ENCODE results near the gene DDHD1.
"Not testable (repeated sequence)": the region's sequence is repeated elsewhere in the genome, so short reads cannot be mapped to it uniquely, and the experiment has no call there.

DDHD1 gene

DNA sequence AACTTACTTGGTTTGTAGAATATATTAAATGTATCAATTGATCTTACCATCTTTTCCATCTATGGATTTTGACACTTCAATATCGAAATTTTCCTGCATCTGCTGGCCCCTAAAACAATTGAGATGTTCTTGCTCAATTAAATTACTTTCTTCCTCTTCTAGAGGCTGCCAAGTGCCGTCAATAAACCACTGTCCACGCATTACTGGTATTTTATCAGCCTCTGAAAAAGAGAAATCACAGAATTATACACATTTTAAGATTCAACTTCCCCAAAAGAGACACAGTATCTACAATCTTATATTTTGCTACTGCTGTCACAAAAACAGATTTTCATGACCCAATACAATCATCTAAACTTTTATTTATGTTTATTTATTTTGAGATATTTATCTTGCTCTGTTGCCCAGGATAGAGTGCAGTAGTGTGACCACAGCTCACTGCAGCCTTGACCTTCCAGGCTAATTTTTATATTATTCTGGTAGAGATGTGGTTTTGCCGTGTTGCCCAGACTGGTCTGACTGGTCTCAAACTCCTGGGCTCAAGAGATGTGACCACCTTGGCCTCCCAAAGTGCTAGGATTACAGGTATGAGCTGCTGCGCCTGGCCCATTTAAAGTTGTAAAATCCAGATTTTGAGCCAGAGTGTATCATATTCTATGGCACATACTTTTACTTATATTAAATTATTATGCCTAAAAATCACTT lies 49.3 kb downstream of the DDHD1 start:
- H3K4me1 Mint-ChIP-seq = peaks cover 10% of the 10 kb centered on the region
- DNase-seq (no peak), ATAC-seq (no peak)
- no peak overlapping the region for H3K4me3 Mint-ChIP-seq
- H3K9me3 Mint-ChIP-seq = no peaks in the 10 kb centered on the region
- no peak overlapping the region for H3K27ac Mint-ChIP-seq
- H3K27me3 Mint-ChIP-seq = no peaks in the 10 kb centered on the region

DNA sequence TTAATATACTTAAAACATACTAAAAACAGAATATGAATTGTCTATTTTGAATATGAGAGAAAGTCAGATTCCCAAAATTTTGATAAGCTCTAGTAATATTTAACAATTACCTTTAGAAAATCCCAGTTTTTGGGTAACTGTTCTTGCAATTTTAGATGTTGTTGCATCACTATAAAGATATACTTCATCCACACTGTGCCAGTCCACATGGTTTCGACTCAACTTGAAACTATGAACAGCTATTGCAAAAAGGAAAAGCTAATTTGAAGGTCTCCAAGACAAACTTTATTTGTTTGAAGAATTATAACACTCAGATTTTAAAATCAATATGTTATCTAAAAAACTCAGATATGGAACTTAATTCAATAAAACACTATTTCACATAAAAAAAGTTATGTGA lies 59.9 kb downstream of the DDHD1 start:
- Mint-ChIP-seq H3K27ac (peak overlapping the region; percentile 71 to 92), H3K9me3 (peaks cover 0 to 13% of the 10 kb centered on the region in 2 donors), H3K27me3 (no peaks in the 10 kb centered on the region), H3K4me3 (no peak overlapping the region), H3K4me1 (peaks cover 18% of the 10 kb centered on the region)
- peak; percentile 74 for ATAC-seq
- no peak for DNase-seq

DNA sequence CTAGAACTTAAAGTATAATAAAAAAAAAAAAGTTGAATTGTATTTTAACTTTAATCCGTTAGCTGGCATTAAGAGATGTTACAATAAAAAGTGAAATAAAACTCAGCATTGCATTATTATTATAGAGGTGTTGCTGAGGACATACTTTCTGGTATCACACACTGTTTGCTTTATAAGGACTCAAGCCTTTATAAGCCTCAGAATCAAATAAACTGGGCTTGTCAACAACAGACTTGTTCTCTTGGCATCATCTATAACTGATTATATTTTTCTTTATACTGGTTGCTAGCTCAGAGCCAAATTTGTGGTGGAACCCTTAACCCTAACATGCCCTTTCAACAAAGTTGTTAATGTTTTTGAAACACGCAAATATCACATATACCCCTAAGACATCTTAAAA lies 62.3 kb downstream of the DDHD1 start:
- H3K4me3 Mint-ChIP-seq = no peak overlapping the region
- H3K4me1 Mint-ChIP-seq = peaks cover 34% of the 10 kb centered on the region
- ATAC-seq = no peak
- H3K27ac Mint-ChIP-seq = no peak overlapping the region
- no peak for DNase-seq
- H3K9me3 Mint-ChIP-seq = peaks cover 0 to 17% of the 10 kb centered on the region in 2 donors
- no peaks in the 10 kb centered on the region for H3K27me3 Mint-ChIP-seq

DNA sequence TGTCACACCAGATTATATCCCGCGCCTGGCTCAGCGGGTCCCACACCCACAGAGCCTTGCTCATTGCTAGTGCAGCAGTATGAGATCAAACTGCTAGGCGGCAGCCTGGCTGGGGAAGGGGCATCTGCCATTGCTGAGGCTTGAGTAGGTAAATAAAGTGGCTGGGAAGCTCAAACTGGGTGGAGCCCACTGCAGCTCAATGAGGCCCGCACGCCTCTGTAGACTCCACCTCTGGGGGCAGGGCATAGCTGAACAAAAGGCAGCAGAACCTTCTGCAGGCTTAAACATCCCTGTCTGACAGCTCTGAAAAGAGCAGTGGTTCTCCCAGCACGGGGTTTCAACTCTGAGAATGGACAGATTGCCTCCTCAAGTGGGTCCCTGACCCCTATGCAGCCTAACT lies 68.2 kb downstream of the DDHD1 start:
- not testable (repeated sequence) for H3K27me3 Mint-ChIP-seq, H3K4me3 Mint-ChIP-seq, DNase-seq, H3K9me3 Mint-ChIP-seq, ATAC-seq, H3K27ac Mint-ChIP-seq
- peaks cover 29% of the 10 kb centered on the region for H3K4me1 Mint-ChIP-seq

DNA sequence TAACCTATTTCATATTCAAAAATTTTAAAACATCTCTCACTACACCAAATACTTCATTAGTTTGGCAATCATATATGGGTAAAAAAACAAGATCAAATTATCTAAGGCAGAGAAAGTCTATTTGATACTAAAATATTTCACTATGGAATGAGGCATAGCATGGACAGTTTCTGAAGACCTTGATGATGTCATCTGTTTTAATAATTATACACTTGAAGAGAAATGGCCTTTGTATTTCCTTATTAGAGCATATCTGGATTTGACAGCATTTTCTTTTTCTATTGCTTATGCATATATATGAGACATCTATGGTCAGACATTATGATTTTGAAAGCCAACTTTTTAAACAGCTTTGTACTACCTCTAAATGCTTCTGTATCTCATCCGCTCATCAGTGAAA lies 88.6 kb downstream of the DDHD1 start:
- no peak for DNase-seq
- H3K4me3 Mint-ChIP-seq = no peak overlapping the region
- H3K27ac Mint-ChIP-seq = no peak overlapping the region
- H3K9me3 Mint-ChIP-seq = no peaks in the 10 kb centered on the region
- H3K4me1 Mint-ChIP-seq = peaks cover 9% of the 10 kb centered on the region
- H3K27me3 Mint-ChIP-seq = no peaks in the 10 kb centered on the region
- no peak for ATAC-seq

DNA sequence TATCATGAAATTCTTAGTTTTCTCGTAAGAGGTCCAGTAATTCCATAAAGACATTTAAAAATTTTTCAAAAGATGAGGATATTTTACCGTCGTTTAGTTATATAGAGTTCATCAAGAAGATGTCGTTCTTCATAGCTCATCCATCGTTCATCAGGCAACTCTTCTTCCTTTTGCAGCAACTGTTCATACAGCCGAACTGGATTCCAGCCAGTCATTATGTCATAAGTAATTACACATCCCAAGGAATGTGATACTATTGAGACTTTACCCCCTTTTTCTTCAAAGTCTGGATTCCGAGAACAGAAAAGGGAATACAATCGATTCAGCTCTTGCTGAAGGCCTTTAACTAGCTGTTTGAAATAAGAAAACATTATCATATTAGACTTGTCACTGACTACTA lies 90.3 kb downstream of the DDHD1 start:
- Mint-ChIP-seq H3K4me3 (no peak overlapping the region), H3K9me3 (no peaks in the 10 kb centered on the region), H3K4me1 (peaks cover 9% of the 10 kb centered on the region), H3K27ac (peak overlapping the region in 1 of 2 donors; percentile 19), H3K27me3 (no peaks in the 10 kb centered on the region)
- no peak for DNase-seq
- no peak for ATAC-seq

DNA sequence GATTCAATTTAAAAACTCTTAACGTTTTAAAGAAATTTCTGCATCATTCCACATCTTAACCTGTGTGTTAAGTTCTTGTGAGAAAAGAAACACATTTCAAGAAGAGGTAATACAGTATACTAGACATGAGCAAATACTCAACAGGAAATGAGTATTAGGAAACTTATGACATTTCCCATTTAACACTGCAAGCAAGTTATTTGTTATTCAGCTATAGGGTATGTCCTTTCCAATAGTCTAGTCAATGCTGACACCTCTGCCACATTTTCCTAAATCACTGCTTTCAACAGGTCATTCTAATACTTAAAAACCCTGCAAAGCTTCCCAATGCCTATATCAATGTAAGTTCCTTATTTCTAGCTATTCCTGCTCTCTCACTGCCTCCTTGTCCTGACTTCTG lies 93.1 kb downstream of the DDHD1 start:
- H3K4me3 Mint-ChIP-seq = no peak overlapping the region
- no peaks in the 10 kb centered on the region for H3K9me3 Mint-ChIP-seq
- ATAC-seq (peak; percentile 80), DNase-seq (no peak)
- peaks cover 9% of the 10 kb centered on the region for H3K4me1 Mint-ChIP-seq
- H3K27ac Mint-ChIP-seq = no peak overlapping the region
- no peaks in the 10 kb centered on the region for H3K27me3 Mint-ChIP-seq

DNA sequence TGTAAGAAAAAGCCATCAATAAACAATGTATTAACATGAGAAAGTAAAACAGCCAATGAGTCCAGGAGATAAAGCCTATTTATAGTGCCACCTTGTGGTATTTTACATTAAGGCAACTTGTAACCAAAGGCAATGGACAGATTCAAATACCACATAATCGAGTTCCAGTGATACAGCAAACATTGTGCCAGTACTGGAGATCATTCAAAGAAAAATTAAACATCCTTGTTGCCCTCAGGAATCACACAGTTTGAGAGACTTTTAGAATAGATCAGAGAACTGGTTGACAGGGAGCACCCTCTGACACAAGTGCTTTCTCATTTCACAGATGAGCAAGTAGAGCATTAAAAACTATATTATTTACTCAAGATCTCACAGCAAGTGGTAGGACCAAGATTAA lies 98.1 kb downstream of the DDHD1 start:
- Mint-ChIP-seq H3K27me3 (no peaks in the 10 kb centered on the region), H3K9me3 (no peaks in the 10 kb centered on the region), H3K27ac (no peak overlapping the region), H3K4me3 (no peak overlapping the region), H3K4me1 (peaks cover under 1% of the 10 kb centered on the region)
- DNase-seq (no peak), ATAC-seq (no peak)

DNA sequence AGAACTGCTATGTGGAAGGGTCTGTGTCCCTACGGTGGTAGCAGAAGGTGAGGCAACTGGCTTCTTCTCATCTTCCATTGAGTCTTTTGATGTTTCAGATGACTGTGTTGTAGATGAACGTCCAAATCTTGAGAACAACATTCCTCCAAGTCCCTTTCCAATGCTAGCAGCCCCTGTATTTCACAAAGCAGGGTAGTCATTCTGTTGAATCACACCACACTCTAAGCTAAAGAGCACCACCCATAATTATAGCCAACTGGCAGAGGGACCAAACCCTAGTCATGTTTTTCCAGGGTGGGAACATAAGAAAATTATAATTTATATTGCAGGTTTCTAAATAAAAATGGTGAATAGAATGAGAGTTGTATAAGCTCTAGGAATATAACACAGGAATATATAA lies 98.7 kb downstream of the DDHD1 start:
- Mint-ChIP-seq H3K27ac (no peak overlapping the region), H3K9me3 (no peaks in the 10 kb centered on the region), H3K4me3 (no peak overlapping the region), H3K27me3 (no peaks in the 10 kb centered on the region), H3K4me1 (no peaks in the 10 kb centered on the region)
- no peak for ATAC-seq
- no peak for DNase-seq

DNA sequence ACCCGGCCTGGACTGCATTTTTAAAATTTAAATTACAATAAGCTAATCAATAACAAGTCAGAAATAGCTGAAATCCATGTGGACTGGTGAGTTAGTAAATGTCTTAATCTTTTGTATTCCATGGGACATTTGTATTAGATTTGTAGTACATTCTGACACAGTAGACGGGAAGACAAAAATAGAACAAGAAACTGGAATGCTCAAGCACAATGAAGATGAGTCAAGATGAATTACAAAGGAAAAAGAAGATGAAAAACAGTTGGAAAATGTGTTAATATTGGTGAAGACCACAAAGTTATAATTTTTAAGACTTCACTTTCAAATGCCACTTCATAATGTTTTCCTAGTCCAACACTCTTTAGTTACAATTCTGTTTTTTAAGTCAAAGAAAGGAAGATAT lies 104.5 kb downstream of the DDHD1 start:
- no peak overlapping the region for H3K27ac Mint-ChIP-seq
- no peak overlapping the region for H3K4me3 Mint-ChIP-seq
- no peak for DNase-seq

DNA sequence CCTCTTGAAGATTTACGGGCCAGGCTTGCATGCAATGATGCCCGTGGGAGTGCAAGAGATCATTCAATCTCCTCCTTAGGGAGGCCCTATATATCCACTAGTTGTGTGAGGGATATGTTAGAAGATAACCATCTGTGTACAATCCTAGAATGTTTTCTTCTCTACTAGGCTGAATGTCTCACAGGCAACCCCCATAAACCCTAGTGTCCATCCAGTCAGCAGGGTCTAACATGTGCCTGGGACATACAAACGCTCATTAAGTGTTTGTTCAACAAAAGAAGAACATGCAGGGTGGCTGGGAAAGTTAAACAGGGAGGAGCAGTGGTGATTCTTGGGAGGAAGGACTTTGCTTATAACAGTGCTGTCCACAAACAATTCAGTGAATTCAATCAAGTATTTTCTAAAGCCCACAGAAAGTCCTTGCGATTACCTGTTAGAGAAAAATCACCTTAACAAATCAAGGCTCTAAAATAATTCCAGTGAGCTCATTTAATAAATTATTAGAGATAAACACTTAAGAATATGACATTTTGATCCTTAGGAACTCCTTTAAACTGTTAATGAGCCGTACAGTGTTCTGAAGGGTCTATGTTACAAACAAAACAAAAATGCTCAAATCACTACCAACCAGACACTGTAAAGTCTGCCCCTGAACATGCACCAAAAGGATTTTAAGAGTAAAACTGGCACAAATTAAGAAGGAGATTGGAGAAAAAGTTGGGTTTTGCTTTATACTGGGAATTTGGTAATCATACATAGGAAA lies 105.6 kb downstream of the DDHD1 start:
- Mint-ChIP-seq H3K27ac (no peak overlapping the region), H3K4me1 (no peaks in the 10 kb centered on the region), H3K9me3 (no peaks in the 10 kb centered on the region), H3K4me3 (no peak overlapping the region), H3K27me3 (no peaks in the 10 kb centered on the region)
- ATAC-seq = no peak
- no peak for DNase-seq

More for the DNA sequence above, 104.5 kb downstream of the DDHD1 start:
- Mint-ChIP-seq H3K9me3 (no peaks in the 10 kb centered on the region), H3K27me3 (no peaks in the 10 kb centered on the region), H3K4me1 (no peaks in the 10 kb centered on the region)
- ATAC-seq = no peak

DNA sequence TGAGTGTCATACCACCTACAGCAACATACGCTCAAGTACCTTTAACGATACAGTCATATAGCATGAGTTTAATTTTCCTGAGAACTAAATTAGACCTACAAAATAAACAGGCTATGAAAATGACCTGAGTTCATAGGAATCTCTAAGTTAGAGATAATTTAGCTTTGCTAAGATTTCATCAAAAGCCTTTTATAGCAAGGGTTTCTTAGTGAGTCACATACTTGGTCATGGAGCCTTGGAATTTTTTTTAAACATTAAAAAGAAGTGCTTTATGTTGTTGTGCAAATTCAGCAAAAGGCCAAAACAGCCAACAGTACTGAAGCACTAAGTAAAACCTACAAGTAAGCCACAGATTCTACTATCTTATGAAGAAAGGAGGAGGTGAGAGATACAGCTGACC lies 108.6 kb downstream of the DDHD1 start:
- ATAC-seq = no peak

DNA sequence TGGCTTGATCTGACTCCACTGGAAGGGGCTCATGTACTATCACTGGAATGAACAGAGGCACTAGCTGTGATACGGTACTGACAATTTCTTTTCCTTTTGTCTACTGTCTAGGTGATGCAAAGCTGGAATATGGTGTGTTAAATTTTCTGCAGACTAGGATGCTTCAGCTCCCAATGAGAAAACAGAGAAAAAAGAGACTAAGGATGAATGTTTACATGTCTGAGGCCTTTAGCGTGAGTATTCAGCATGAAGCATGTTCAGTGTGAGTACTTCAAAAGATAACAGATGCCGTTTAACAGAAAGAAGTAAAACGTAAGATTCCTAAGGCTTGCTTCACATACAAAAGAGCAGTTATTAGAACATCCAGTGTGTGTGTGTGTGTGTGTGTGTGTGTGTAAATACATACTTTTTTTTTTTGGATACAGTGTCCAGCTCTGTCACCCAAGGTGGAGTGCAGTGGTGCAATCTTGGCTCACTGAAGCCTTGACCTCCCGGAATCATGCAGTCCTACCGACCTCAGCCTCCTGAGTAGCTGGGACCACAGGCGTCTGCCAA lies 110.0 kb downstream of the DDHD1 start:
- H3K27me3 Mint-ChIP-seq = no peaks in the 10 kb centered on the region
- no peak overlapping the region for H3K27ac Mint-ChIP-seq
- H3K4me1 Mint-ChIP-seq = peaks cover 6% of the 10 kb centered on the region
- ATAC-seq (no peak), DNase-seq (no peak)
- no peak overlapping the region for H3K4me3 Mint-ChIP-seq
- peaks cover 7% of the 10 kb centered on the region in 2 donors for H3K9me3 Mint-ChIP-seq

More for the DNA sequence above, 108.6 kb downstream of the DDHD1 start:
- peaks cover 1% of the 10 kb centered on the region for H3K4me1 Mint-ChIP-seq
- no peaks in the 10 kb centered on the region for H3K27me3 Mint-ChIP-seq
- DNase-seq = no peak
- H3K4me3 Mint-ChIP-seq = no peak overlapping the region
- no peak overlapping the region for H3K27ac Mint-ChIP-seq
- no peaks in the 10 kb centered on the region for H3K9me3 Mint-ChIP-seq

DNA sequence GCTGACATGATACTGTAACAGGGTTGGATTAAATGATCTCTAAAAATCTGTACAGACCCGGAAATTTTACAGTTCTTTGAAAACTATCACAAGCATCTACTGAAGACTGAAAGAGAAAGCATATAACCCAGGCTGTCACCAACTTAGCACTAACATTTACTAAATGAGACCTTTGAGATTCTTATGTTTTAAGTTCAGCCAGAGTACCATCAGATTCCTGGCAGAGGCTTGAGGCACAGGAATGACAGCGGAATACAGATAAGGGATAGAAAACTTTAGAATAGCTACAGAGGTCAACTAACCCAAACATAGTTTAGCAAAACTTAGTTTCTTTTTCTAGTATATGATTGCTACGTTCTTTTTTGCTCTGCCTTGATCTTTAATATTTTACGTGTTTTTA lies 110.6 kb downstream of the DDHD1 start:
- Mint-ChIP-seq H3K4me3 (no peak overlapping the region), H3K4me1 (peaks cover 6% of the 10 kb centered on the region), H3K27me3 (no peaks in the 10 kb centered on the region), H3K9me3 (peaks cover 13 to 14% of the 10 kb centered on the region in 2 donors), H3K27ac (peak overlapping the region in 1 of 2 donors; percentile 19)
- DNase-seq (no peak), ATAC-seq (no peak)

DNA sequence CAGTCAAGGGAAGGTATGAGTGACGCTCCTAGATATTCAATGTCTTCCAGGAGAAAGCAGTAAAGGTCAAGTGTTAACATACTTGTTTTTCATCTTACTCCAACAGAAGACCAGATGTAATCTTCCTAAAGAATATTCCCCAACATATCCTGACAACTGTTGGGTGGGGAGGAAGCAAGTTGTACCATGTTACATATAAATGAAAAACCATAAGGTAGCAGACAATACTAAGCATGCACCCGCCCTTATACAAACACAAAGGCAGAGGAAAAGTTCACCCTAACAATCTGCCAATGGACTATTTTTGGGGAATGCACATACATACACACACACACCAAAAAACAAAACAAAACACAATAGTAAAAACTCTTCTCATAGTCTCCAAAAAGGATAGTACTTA lies 112.1 kb downstream of the DDHD1 start:
- Mint-ChIP-seq H3K4me1 (peaks cover 6% of the 10 kb centered on the region), H3K27ac (no peak overlapping the region), H3K4me3 (no peak overlapping the region), H3K27me3 (no peaks in the 10 kb centered on the region), H3K9me3 (peaks cover 14 to 15% of the 10 kb centered on the region in 2 donors)
- ATAC-seq (no peak), DNase-seq (no peak)

DNA sequence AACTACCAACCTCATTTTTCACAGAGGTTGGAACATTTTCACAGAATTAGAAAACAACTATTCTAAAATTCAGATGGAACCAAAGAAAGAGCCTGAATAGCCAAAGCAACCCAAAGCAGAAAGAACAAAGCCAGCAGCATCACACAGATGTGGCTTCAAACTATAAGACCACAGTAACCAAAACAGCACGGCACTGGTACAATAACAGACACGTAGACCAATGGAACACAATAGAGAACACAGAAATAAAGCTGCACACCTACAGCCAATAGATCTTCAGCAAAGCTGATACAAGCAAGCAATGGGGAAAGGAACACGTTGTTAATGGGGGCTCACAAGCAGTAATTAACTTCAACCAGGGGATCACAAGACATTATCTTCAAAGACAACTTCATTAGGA lies 114.5 kb downstream of the DDHD1 start:
- Mint-ChIP-seq H3K27ac (no peak overlapping the region), H3K4me1 (peaks cover 6% of the 10 kb centered on the region), H3K4me3 (no peak overlapping the region), H3K27me3 (no peaks in the 10 kb centered on the region), H3K9me3 (peaks cover 14 to 15% of the 10 kb centered on the region in 2 donors)
- DNase-seq = no peak
- ATAC-seq = no peak

All from stimulated activated naive CD8-positive, alpha-beta T cell treated with anti-CD3 and anti-CD28 coated beads, Interleukin-15, amount 100 ng/mL, for 72 hours (primary cell).